SU-DHL-6 (cell line): ENCODE data around the gene MDN1.

Experiments used
- H2AFZ ChIP-seq: fragments of 200-600 bp; sonication (generic); 2 replicates; pipeline ENCODE4 v1.6.1; 2014; ENCODE audit warnings: low read depth, mild to moderate bottlenecking, moderate library complexity, mixed read lengths, antibody characterized with exemption, low read length; ENCODE audit not compliant: severe bottlenecking
- H3F3A ChIP-seq: fragments of 200-600 bp; shearing (Covaris generic); 2 replicates; pipeline ENCODE4 v1.6.0; 2016; ENCODE audit warnings: antibody characterized with exemption, mild to moderate bottlenecking; ENCODE audit not compliant: insufficient read depth
- H3K27ac ChIP-seq: fragments of 200-600 bp; sonication (generic); 2 replicates; pipeline ENCODE4 v1.5.1; 2016; ENCODE audit warnings: low read depth, mild to moderate bottlenecking, low read length, moderate library complexity, mixed read lengths
- H3K27me3 ChIP-seq: fragments of 200-600 bp; sonication (generic), shearing (Covaris generic); 2 replicates; pipeline ENCODE4 v1.6.0; 2014; ENCODE audit warnings: mild to moderate bottlenecking, low read length
- H3K36me3 ChIP-seq: fragments of 200-600 bp; sonication (generic); 2 replicates; pipeline ENCODE4 v1.6.1; 2014; ENCODE audit warnings: mild to moderate bottlenecking, low read length, mixed read lengths
- H3K4me2 ChIP-seq: fragments of 300-600, 200-600 bp; shearing (Covaris generic), sonication (generic); 2 replicates; pipeline ENCODE4 v1.6.0; 2014; ENCODE audit warnings: low read length, low read depth, mild to moderate bottlenecking; ENCODE audit not compliant: poor library complexity, severe bottlenecking
- H3K4me3 ChIP-seq: fragments of 200-600 bp; sonication (generic); 2 replicates; pipeline ENCODE4 v1.5.1; 2014; ENCODE audit warnings: antibody characterized with exemption, low read length, mild to moderate bottlenecking, mixed read lengths; ENCODE audit not compliant: insufficient read depth, poor library complexity, severe bottlenecking
- H3K79me2 ChIP-seq: fragments of 200-600 bp; sonication (generic); 2 replicates; pipeline ENCODE4 v1.6.1; 2014; ENCODE audit warnings: mild to moderate bottlenecking, low read length, moderate library complexity; ENCODE audit not compliant: insufficient read depth
- H3K9ac ChIP-seq: fragments of 200-600 bp; sonication (generic); 2 replicates; pipeline ENCODE4 v1.7.0; 2014; ENCODE audit warnings: mild to moderate bottlenecking, low read length
- H3K9me2 ChIP-seq: fragments of 200-600 bp; sonication (generic); replicated peaks from 2 replicates; pipeline ENCODE4 v1.6.1; 2014; ENCODE audit warnings: low read length; ENCODE audit not compliant: insufficient read depth
- H3K9me3 ChIP-seq: fragments of 200-600 bp; sonication (generic); 2 replicates; pipeline ENCODE4 v1.6.1; 2014; ENCODE audit warnings: low read length, mixed read lengths; ENCODE audit not compliant: insufficient read depth
- H4K20me1 ChIP-seq: fragments of 200-600 bp; sonication (generic); 2 replicates; pipeline ENCODE4 v1.6.1; 2014; ENCODE audit warnings: low read depth, mild to moderate bottlenecking, antibody characterized with exemption, low read length, moderate library complexity, mixed read lengths
- CTCF ChIP-seq: fragments of 200-600 bp; sonication (generic); IDR thresholded peaks from one replicate; pipeline ENCODE4 v1.5.1; 2017; ENCODE audit warnings: antibody characterized with exemption, mild to moderate bottlenecking, low read length, moderate library complexity; ENCODE audit not compliant: insufficient read depth, poor library complexity, severe bottlenecking
- EZH2phosphoT487 ChIP-seq: fragments of 200-600 bp; sonication (generic), shearing (Covaris generic); conservative IDR thresholded peaks from 2 replicates; pipeline ENCODE4 v1.6.1; 2018; ENCODE audit warnings: mild to moderate bottlenecking, antibody characterized with exemption, low read length, moderate library complexity, mixed read lengths

MDN1 gene

GRCh38 chr6:89729818-89730217 lies 89.8 kb downstream of the MDN1 start:
- Histone ChIP-seq H4K20me1 (no peaks in the 10 kb centered on the region), H3K4me2 (no peak overlapping the region), H3K79me2 (no peaks in the 10 kb centered on the region), H3K27ac (no peak overlapping the region), H3K36me3 (peaks cover 44% of the 10 kb centered on the region), H3F3A (no peaks in the 10 kb centered on the region; the same call in 1 of the 2 replicates), H3K4me3 (no peak overlapping the region), H3K27me3 (no peaks in the 10 kb centered on the region), H2AFZ (no peak overlapping the region), H3K9me3 (no peaks in the 10 kb centered on the region), H3K9me2 (no peaks in the 10 kb centered on the region), H3K9ac (no peak overlapping the region)
- TF ChIP-seq EZH2phosphoT487 = no peak
- TF ChIP-seq CTCF = no peak

- H4K20me1 ChIP-seq = no peaks in the 10 kb centered on the region
- H3K27ac ChIP-seq = no peak overlapping the region
- no peak overlapping the region for H2AFZ ChIP-seq
- no peaks in the 10 kb centered on the region for H3K27me3 ChIP-seq
- H3K9ac ChIP-seq = no peak overlapping the region
- H3K4me2 ChIP-seq = no peak overlapping the region
- TF ChIP-seq CTCF (no peak), EZH2phosphoT487 (no peak)
- no peaks in the 10 kb centered on the region for H3K9me2 ChIP-seq
- H3K9me3 ChIP-seq = no peaks in the 10 kb centered on the region
- peaks cover 42% of the 10 kb centered on the region for H3K36me3 ChIP-seq
- no peak overlapping the region for H3K4me3 ChIP-seq
- no peaks in the 10 kb centered on the region for H3K79me2 ChIP-seq
- no peaks in the 10 kb centered on the region for H3F3A ChIP-seq
Observed at GRCh38 chr6:89727501-89727900, 92.1 kb downstream of the MDN1 start.

GRCh38 chr6:89724981-89725380 lies 94.6 kb downstream of the MDN1 start:
- TF ChIP-seq EZH2phosphoT487 (no peak), CTCF (no peak)
- Histone ChIP-seq H3K9me2 (no peaks in the 10 kb centered on the region), H3F3A (no peaks in the 10 kb centered on the region), H3K27ac (no peak overlapping the region), H3K79me2 (no peaks in the 10 kb centered on the region), H3K27me3 (no peaks in the 10 kb centered on the region), H4K20me1 (no peaks in the 10 kb centered on the region), H3K4me2 (no peak overlapping the region), H3K9me3 (no peaks in the 10 kb centered on the region), H3K4me3 (no peak overlapping the region), H3K9ac (no peak overlapping the region), H3K36me3 (peaks cover 29% of the 10 kb centered on the region), H2AFZ (no peak overlapping the region)
